Nephron (organoid): Measurements from ENCODE around the gene HGFAC.
A peak's percentile ranks its signal among the peaks of the same experiment; 100 is the strongest.

Source experiments
- H3K27ac Mint-ChIP-seq, 3 experiments: 2 replicates each; pipeline ENCODE4 v1.8.0; 2020; ENCODE audit warnings: mixed read lengths in 3 of 3, mild to moderate bottlenecking in 2 of 3, moderate library complexity in 1 of 3
- H3K27me3 Mint-ChIP-seq: 2 replicates; pipeline ENCODE4 v1.8.0; 2021; ENCODE audit warnings: low read depth, mild to moderate bottlenecking, moderate library complexity, mixed read lengths
- H3K36me3 Mint-ChIP-seq: 2 replicates; pipeline ENCODE4 v1.8.0; 2020; ENCODE audit warnings: low read depth, mixed read lengths
- H3K4me1 Mint-ChIP-seq: 2 replicates; pipeline ENCODE4 v1.8.0; 2020; ENCODE audit warnings: mixed read lengths
- H3K4me3 Mint-ChIP-seq, 3 experiments: 2 replicates each; pipeline ENCODE4 v1.8.0; 2020; ENCODE audit warnings: mild to moderate bottlenecking in 3 of 3, mixed read lengths in 3 of 3, moderate library complexity in 2 of 3
- H3K9me3 Mint-ChIP-seq: 2 replicates; pipeline ENCODE4 v1.8.0; 2020; ENCODE audit warnings: mixed read lengths
- CTCF ChIP-seq, 3 experiments: fragments of 200-600 bp; sonication (generic); IDR thresholded peaks; one replicate each; pipeline ENCODE4 v1.5.0; 2021; ENCODE audit warnings: antibody characterized with exemption in 3 of 3; ENCODE audit not compliant: unreplicated experiment in 3 of 3

Gene HGFAC

GRCh38 chr4:3477750-3478430, 36.1 kb downstream of the HGFAC start:
- Mint-ChIP-seq H3K27ac (no peak overlapping the region), H3K4me3 (no peak overlapping the region), H3K36me3 (no peaks in the 10 kb centered on the region), H3K27me3 (peaks cover 3% of the 10 kb centered on the region), H3K4me1 (peaks cover 16% of the 10 kb centered on the region), H3K9me3 (no peaks in the 10 kb centered on the region)
- TF ChIP-seq CTCF (IDR thresholded peaks at IDR 0.05; ENCODE audit: unreplicated experiment in 3 of 3): no peak

GRCh38 chr4:3478446-3479357, 36.9 kb downstream of the HGFAC start:
- no peak for TF ChIP-seq CTCF (IDR thresholded peaks at IDR 0.05; ENCODE audit: unreplicated experiment in 3 of 3)
- Mint-ChIP-seq H3K27ac (no peak overlapping the region), H3K4me3 (no peak overlapping the region), H3K4me1 (peaks cover 21% of the 10 kb centered on the region), H3K36me3 (no peaks in the 10 kb centered on the region), H3K9me3 (no peaks in the 10 kb centered on the region), H3K27me3 (peaks cover 3% of the 10 kb centered on the region)

GRCh38 chr4:3479358-3480101, 37.8 kb downstream of the HGFAC start:
- TF ChIP-seq CTCF (IDR thresholded peaks at IDR 0.05; ENCODE audit: unreplicated experiment in 3 of 3): no peak
- peaks cover 22% of the 10 kb centered on the region for H3K4me1 Mint-ChIP-seq
- H3K27ac Mint-ChIP-seq: no peak overlapping the region
- H3K27me3 Mint-ChIP-seq: peaks cover 3% of the 10 kb centered on the region
- H3K4me3 Mint-ChIP-seq: no peak overlapping the region
- no peaks in the 10 kb centered on the region for H3K36me3 Mint-ChIP-seq
- no peaks in the 10 kb centered on the region for H3K9me3 Mint-ChIP-seq

GRCh38 chr4:3480528-3481112, 38.9 kb downstream of the HGFAC start:
- H3K4me1 Mint-ChIP-seq: peaks cover 22% of the 10 kb centered on the region
- no peaks in the 10 kb centered on the region for H3K36me3 Mint-ChIP-seq
- no peak overlapping the region for H3K4me3 Mint-ChIP-seq
- peak; percentile 100 for TF ChIP-seq CTCF (IDR thresholded peaks at IDR 0.05; ENCODE audit: unreplicated experiment in 3 of 3)
- H3K9me3 Mint-ChIP-seq: no peaks in the 10 kb centered on the region
- H3K27ac Mint-ChIP-seq: no peak overlapping the region
- H3K27me3 Mint-ChIP-seq: peaks cover 3% of the 10 kb centered on the region

GRCh38 chr4:3481113-3481531, 39.4 kb downstream of the HGFAC start:
- peaks cover 22% of the 10 kb centered on the region for H3K4me1 Mint-ChIP-seq
- TF ChIP-seq CTCF (IDR thresholded peaks at IDR 0.05; ENCODE audit: unreplicated experiment in 3 of 3): no peak
- H3K36me3 Mint-ChIP-seq: no peaks in the 10 kb centered on the region
- H3K27me3 Mint-ChIP-seq: peaks cover 3% of the 10 kb centered on the region
- H3K27ac Mint-ChIP-seq: no peak overlapping the region
- no peaks in the 10 kb centered on the region for H3K9me3 Mint-ChIP-seq
- no peak overlapping the region for H3K4me3 Mint-ChIP-seq
